Embryonic facial prominence (tissue), 1 donor: ENCODE data around the gene ETNK2.
A peak's percentile ranks its signal among the peaks of the same experiment; 100 is the strongest.

Experiments
- DNase-seq: peaks from one replicate; pipeline ENCODE4 v3.0.0-alpha.2; 2016; ENCODE audit errors: extremely low spot score

ETNK2 gene

GRCh38 chr1:204147406-204148383 lies 4.1 kb downstream of the ETNK2 start:
- no peak for DNase-seq

GRCh38 chr1:204146965-204147364 lies 4.9 kb downstream of the ETNK2 start:
- DNase-seq = no peak

GRCh38 chr1:204146309-204146708 lies 5.5 kb downstream of the ETNK2 start:
- DNase-seq = no peak

- DNase-seq = no peak
These were observed 6.8 kb downstream of the ETNK2 start for GRCh38 chr1:204145033-204145504.

GRCh38 chr1:204143276-204144041 lies 8.4 kb downstream of the ETNK2 start:
- no peak for DNase-seq

GRCh38 chr1:204142032-204142974 lies 9.5 kb downstream of the ETNK2 start:
- no peak for DNase-seq

- no peak for DNase-seq
These were observed 10.7 kb downstream of the ETNK2 start for GRCh38 chr1:204141131-204141530.

- DNase-seq = no peak
These were observed 11.9 kb downstream of the ETNK2 start for GRCh38 chr1:204139952-204140351.

- no peak for DNase-seq
These were observed 12.8 kb downstream of the ETNK2 start for GRCh38 chr1:204139088-204139487.

GRCh38 chr1:204136814-204137213 lies 15.0 kb downstream of the ETNK2 start:
- DNase-seq = no peak

GRCh38 chr1:204134103-204134502 lies 17.7 kb downstream of the ETNK2 start:
- DNase-seq = no peak

GRCh38 chr1:204132718-204133117 lies 19.1 kb downstream of the ETNK2 start:
- DNase-seq = no peak

- no peak for DNase-seq
These were observed 19.9 kb downstream of the ETNK2 start for GRCh38 chr1:204131978-204132377.

- no peak for DNase-seq
These were observed 20.6 kb downstream of the ETNK2 start for GRCh38 chr1:204130981-204131892.

- DNase-seq = no peak
These were observed 21.7 kb downstream of the ETNK2 start for GRCh38 chr1:204130178-204130577.

- peak; percentile 48 for DNase-seq
These were observed 22.6 kb downstream of the ETNK2 start for GRCh38 chr1:204128964-204129896.

- DNase-seq = no peak
These were observed 23.3 kb downstream of the ETNK2 start for GRCh38 chr1:204128464-204128963.

GRCh38 chr1:204127597-204128242 lies 24.1 kb downstream of the ETNK2 start:
- DNase-seq = no peak

- no peak for DNase-seq
These were observed 24.9 kb downstream of the ETNK2 start for GRCh38 chr1:204126956-204127355.
